Muscle of leg (tissue), 11 donors: Measurements from ENCODE around the gene PRICKLE2. TPM values are rescaled to one million over a fixed set of nuclear protein-coding genes. Genes with fewer than 3 reads are reported as not detected.
A peak's percentile ranks its signal among the peaks of the same experiment; 100 is the strongest.

ENCODE experiments used
- DNase-seq: peaks from one replicate; pipeline ENCODE4 v3.0.0; 2013
- H3K27ac ChIP-seq: one replicate; pipeline ENCODE4 v1.5.1; 2013; ENCODE audit warnings: mild to moderate bottlenecking, low read length, control low read depth
- H3K27me3 ChIP-seq: one replicate; pipeline ENCODE4 v1.6.1; 2013; ENCODE audit warnings: low read length; ENCODE audit not compliant: control insufficient read depth, insufficient read depth
- H3K36me3 ChIP-seq: one replicate; pipeline ENCODE4 v1.6.1; 2013; ENCODE audit warnings: low read length; ENCODE audit not compliant: control insufficient read depth, insufficient read depth
- H3K4me1 ChIP-seq: one replicate; pipeline ENCODE4 v1.6.1; 2013; ENCODE audit warnings: low read length; ENCODE audit not compliant: control insufficient read depth, insufficient read depth
- H3K4me3 ChIP-seq: one replicate; pipeline ENCODE4 v1.5.1; 2013; ENCODE audit warnings: low read length, control low read depth
- H3K9me3 ChIP-seq: replicated peaks from 2 replicates; pipeline ENCODE4 v1.6.1; 2013; ENCODE audit warnings: low read depth, low read length; ENCODE audit not compliant: control insufficient read depth
- WGBS: methylation state at CpG from one replicate; pipeline ENCODE4 v1.1.5; 2013; ENCODE audit warnings: missing lambda C conversion rate; ENCODE audit not compliant: insufficient coverage; 5-methylcytosine and 5-hydroxymethylcytosine counted together
- polyA plus RNA-seq, 8 donors: library from polyadenylated mRNA; unstranded; fragments of 120-200 nt; gene quantifications; one replicate each; pipeline versions ENCODE4 v1.2.1 to v1.2.3, GENCODE V29; 2013; ENCODE audit warnings: inconsistent platforms in 1 of 8, low replicate concordance in 1 of 8; ENCODE audit not compliant: insufficient read length in 8 of 8, insufficient read depth in 1 of 8
- total RNA-seq: library from RNA; stranded (reverse); fragments of 120-200 nt; gene quantifications from one replicate; pipeline ENCODE4 v1.2.4, GENCODE V29; 2013

Gene PRICKLE2
- total and polyA plus RNA-seq, 9 donors = 6.4 to 14.6 (median 10.0) TPM

GRCh38 chr3:64221571-64222257, 3.6 kb downstream of the PRICKLE2 start:
- no peak for DNase-seq
- peaks cover 56% of the 10 kb centered on the region for H3K4me1 ChIP-seq
- WGBS = 50% methylated on average over 2 of the region's 6 CpGs
- H3K9me3 ChIP-seq = no peaks in the 10 kb centered on the region
- no peak overlapping the region for H3K4me3 ChIP-seq
- H3K27ac ChIP-seq = peak overlapping the region; percentile 84
- no peaks in the 10 kb centered on the region for H3K36me3 ChIP-seq
- H3K27me3 ChIP-seq = no peaks in the 10 kb centered on the region

GRCh38 chr3:64220161-64220914, 4.9 kb downstream of the PRICKLE2 start:
- peaks cover 57% of the 10 kb centered on the region for H3K4me1 ChIP-seq
- H3K27ac ChIP-seq = peak overlapping the region; percentile 84
- no peaks in the 10 kb centered on the region for H3K27me3 ChIP-seq
- no peaks in the 10 kb centered on the region for H3K9me3 ChIP-seq
- no peak overlapping the region for H3K4me3 ChIP-seq
- DNase-seq = peak; percentile 74
- WGBS = 10% methylated on average over 2 of the region's 8 CpGs
- no peaks in the 10 kb centered on the region for H3K36me3 ChIP-seq

GRCh38 chr3:64218746-64219145, 6.5 kb downstream of the PRICKLE2 start:
- Histone ChIP-seq H3K27me3 (no peaks in the 10 kb centered on the region), H3K4me1 (peaks cover 55% of the 10 kb centered on the region), H3K36me3 (no peaks in the 10 kb centered on the region), H3K27ac (no peak overlapping the region), H3K4me3 (no peak overlapping the region), H3K9me3 (no peaks in the 10 kb centered on the region)
- 20% methylated on average over 4 of the region's 4 CpGs for WGBS
- DNase-seq = no peak

- Histone ChIP-seq H3K36me3 (no peaks in the 10 kb centered on the region), H3K27me3 (no peaks in the 10 kb centered on the region), H3K27ac (no peak overlapping the region), H3K9me3 (no peaks in the 10 kb centered on the region), H3K4me3 (no peak overlapping the region), H3K4me1 (peaks cover 56% of the 10 kb centered on the region)
- WGBS = no CpG with 5 or more reads among the region's 3 CpGs
- no peak for DNase-seq
Observed at GRCh38 chr3:64218329-64218728, 6.9 kb downstream of the PRICKLE2 start.

- peak; percentile 75 for DNase-seq
- Histone ChIP-seq H3K4me1 (peaks cover 49% of the 10 kb centered on the region), H3K4me3 (no peak overlapping the region), H3K9me3 (no peaks in the 10 kb centered on the region), H3K27me3 (no peaks in the 10 kb centered on the region), H3K27ac (peak overlapping the region; percentile 81), H3K36me3 (no peaks in the 10 kb centered on the region)
- WGBS = no CpG with 5 or more reads among the region's 10 CpGs
Observed at GRCh38 chr3:64216274-64217147, 8.8 kb downstream of the PRICKLE2 start.

GRCh38 chr3:64215559-64215958, 9.7 kb downstream of the PRICKLE2 start:
- DNase-seq = no peak
- Histone ChIP-seq H3K27ac (peak overlapping the region; percentile 81), H3K4me1 (peaks cover 48% of the 10 kb centered on the region), H3K36me3 (no peaks in the 10 kb centered on the region), H3K4me3 (no peak overlapping the region), H3K27me3 (no peaks in the 10 kb centered on the region), H3K9me3 (no peaks in the 10 kb centered on the region)
- no CpG with 5 or more reads among the region's 3 CpGs for WGBS

- Histone ChIP-seq H3K4me1 (peaks cover 47% of the 10 kb centered on the region), H3K27me3 (no peaks in the 10 kb centered on the region), H3K4me3 (no peak overlapping the region), H3K36me3 (no peaks in the 10 kb centered on the region), H3K9me3 (no peaks in the 10 kb centered on the region), H3K27ac (peak overlapping the region; percentile 91)
- DNase-seq = no peak
- 40% methylated on average over 1 of the region's 2 CpGs for whole genome bisulfite sequencing
Observed at GRCh38 chr3:64215103-64215502, 10.2 kb downstream of the PRICKLE2 start.

GRCh38 chr3:64214381-64215018, 10.8 kb downstream of the PRICKLE2 start:
- peak; percentile 80 for DNase-seq
- Histone ChIP-seq H3K36me3 (no peaks in the 10 kb centered on the region), H3K27ac (peak overlapping the region; percentile 91), H3K27me3 (no peaks in the 10 kb centered on the region), H3K9me3 (no peaks in the 10 kb centered on the region), H3K4me3 (no peak overlapping the region), H3K4me1 (peaks cover 52% of the 10 kb centered on the region)
- WGBS = 25% methylated on average over 9 of the region's 11 CpGs

- H3K27me3 ChIP-seq = no peaks in the 10 kb centered on the region
- 12% methylated on average over 6 of the region's 8 CpGs for WGBS
- no peak overlapping the region for H3K4me3 ChIP-seq
- H3K36me3 ChIP-seq = no peaks in the 10 kb centered on the region
- H3K4me1 ChIP-seq = peaks cover 50% of the 10 kb centered on the region
- no peaks in the 10 kb centered on the region for H3K9me3 ChIP-seq
- H3K27ac ChIP-seq = peak overlapping the region; percentile 91
- peak; percentile 92 for DNase-seq
Observed at GRCh38 chr3:64213962-64214379, 11.3 kb downstream of the PRICKLE2 start.
